GM12865 (cell line): ENCODE data around the gene RPL13A.
A peak's percentile ranks its signal among the peaks of the same experiment; 100 is the strongest.

Experiments
- DNase-seq: peaks from one replicate; pipeline ENCODE4 v3.0.0; 2010; ENCODE audit warnings: low read depth
- H3K4me3 ChIP-seq: 2 replicates; pipeline ENCODE4 v1.5.1; 2011; ENCODE audit warnings: mild to moderate bottlenecking, low read depth, low read length, control low read depth
- CTCF ChIP-seq: IDR thresholded peaks from 2 replicates; pipeline ENCODE4 v1.5.1; 2011; ENCODE audit warnings: low read length, control low read depth, low read depth, inconsistent platforms; ENCODE audit not compliant: insufficient read depth; ENCODE audit errors: missing control alignments

RPL13A gene

GRCh38 chr19:49486710-49487276, 615 bp upstream of the RPL13A start:
- no peak for TF ChIP-seq CTCF
- DNase-seq: no peak
- H3K4me3 ChIP-seq: peak overlapping the region; percentile 43

- peak; percentile 41 for DNase-seq
- TF ChIP-seq CTCF: no peak
- H3K4me3 ChIP-seq: peak overlapping the region; percentile 73
Observed at GRCh38 chr19:49488046-49488862, 846 bp downstream of the RPL13A start.

- peak; percentile 19 for DNase-seq
- TF ChIP-seq CTCF: no peak
- peak overlapping the region; percentile 73 for H3K4me3 ChIP-seq
Observed at GRCh38 chr19:49488863-49489537, 1.6 kb downstream of the RPL13A start.

- peak; percentile 70 for TF ChIP-seq CTCF
- H3K4me3 ChIP-seq: peak overlapping the region; percentile 73
- peak; percentile 88 for DNase-seq
Observed at GRCh38 chr19:49489601-49490167, 2.3 kb downstream of the RPL13A start.

- H3K4me3 ChIP-seq: peak overlapping the region; percentile 73
- TF ChIP-seq CTCF: no peak
- peak; percentile 46 for DNase-seq
Observed at GRCh38 chr19:49490287-49491029, 3.0 kb downstream of the RPL13A start.

- no peak overlapping the region for H3K4me3 ChIP-seq
Observed at GRCh38 chr19:49491030-49491803, 3.8 kb downstream of the RPL13A start.

More at GRCh38 chr19:49491030-49491803, 3.8 kb downstream of the RPL13A start:
- DNase-seq: no peak
- no peak for TF ChIP-seq CTCF
